OCI-LY7 (cell line): Measurements from ENCODE around the gene PPP1R14C. TPM values are rescaled to one million over a fixed set of nuclear protein-coding genes. Genes with fewer than 3 reads are reported as not detected.

ENCODE experiments used
- BruUV-seq: library from RNA; stranded (reverse); fragments of 400-500 nt; replicated peaks from 2 replicates; lab custom pipeline; 2021; lab: Mats Ljungman, UMichigan
- CTCF ChIA-PET: fragments of 300-600 bp; sonication (Branson Sonifier 250); formaldehyde crosslinking; loops from one replicate; lab custom pipeline; 2022; ENCODE audit warnings: antibody characterized with exemption; ENCODE audit not compliant: unreplicated experiment; lab: Charles Lee
- POLR2A ChIA-PET: fragments of 300-600 bp; sonication (Branson Sonifier 250); formaldehyde crosslinking; loops from one replicate; lab custom pipeline; 2022; ENCODE audit warnings: antibody characterized with exemption; lab: Charles Lee
- DNase-seq: peaks from one replicate; pipeline ENCODE4 v3.0.0-alpha.2; 2015; ENCODE audit warnings: low spot score
- H2AFZ ChIP-seq: fragments of 200-600 bp; sonication (generic), shearing (Covaris generic); 2 replicates; pipeline ENCODE4 v1.6.1; 2014; ENCODE audit warnings: mild to moderate bottlenecking, antibody characterized with exemption, low read length, moderate library complexity
- H3K27ac ChIP-seq: fragments of 200-600 bp; sonication (generic); 2 replicates; pipeline ENCODE4 v1.5.1; 2014; ENCODE audit warnings: mixed run types, low read depth, mild to moderate bottlenecking, moderate library complexity, low read length, inconsistent platforms; ENCODE audit not compliant: poor library complexity, severe bottlenecking
- H3K36me3 ChIP-seq: fragments of 200-600 bp; sonication (generic); 2 replicates; pipeline ENCODE4 v1.6.1; 2014; ENCODE audit warnings: mild to moderate bottlenecking, antibody characterized with exemption, low read length, moderate library complexity, mixed read lengths; ENCODE audit not compliant: insufficient read depth
- H3K4me1 ChIP-seq: fragments of 200-600 bp; sonication (generic); 2 replicates; pipeline ENCODE4 v1.5.1; 2014; ENCODE audit warnings: mild to moderate bottlenecking, low read length; ENCODE audit not compliant: insufficient read depth, poor library complexity, severe bottlenecking
- H3K4me2 ChIP-seq: fragments of 200-600 bp; sonication (generic); 2 replicates; pipeline ENCODE4 v1.6.1; 2014; ENCODE audit warnings: mild to moderate bottlenecking, low read length
- H3K4me3 ChIP-seq: fragments of 200-600 bp; sonication (generic); 2 replicates; pipeline ENCODE4 v1.5.1; 2014; ENCODE audit warnings: mild to moderate bottlenecking, low read depth, low read length; ENCODE audit not compliant: poor library complexity, severe bottlenecking
- H3K79me2 ChIP-seq: fragments of 200-600 bp; sonication (generic); 2 replicates; pipeline ENCODE4 v1.6.1; 2016; ENCODE audit warnings: low read depth, mild to moderate bottlenecking, low read length, moderate library complexity, mixed read lengths; ENCODE audit not compliant: insufficient read depth
- H3K9me2 ChIP-seq: fragments of 200-600 bp; sonication (generic); 2 replicates; pipeline ENCODE4 v1.6.1; 2016; ENCODE audit warnings: mild to moderate bottlenecking, low read length, mixed read lengths; ENCODE audit not compliant: insufficient read depth
- H3K9me3 ChIP-seq: fragments of 200-600 bp; sonication (generic); 2 replicates; pipeline ENCODE4 v1.6.1; 2014; ENCODE audit warnings: mild to moderate bottlenecking, mixed run types, low read length, mixed read lengths
- H4K20me1 ChIP-seq: fragments of 200-600 bp; sonication (generic); 2 replicates; pipeline ENCODE4 v1.6.1; 2014; ENCODE audit warnings: mild to moderate bottlenecking, antibody characterized with exemption, low read length, moderate library complexity, mixed read lengths; ENCODE audit not compliant: insufficient read depth
- EZH2phosphoT487 ChIP-seq: fragments of 200-600 bp; sonication (generic); IDR thresholded peaks from 2 replicates; pipeline ENCODE4 v1.6.1; 2018; ENCODE audit warnings: low read depth, borderline replicate concordance, mild to moderate bottlenecking, mixed run types, antibody characterized with exemption, low read length, moderate library complexity, mixed read lengths
- intact Hi-C: fragments of 100-400 bp; cut with micrococcal nuclease; formaldehyde crosslinking; loops from one replicate; pipeline ENCODE4 v1.10.0; 2022; ENCODE audit not compliant: unreplicated experiment
- total RNA-seq, 2 experiments: library from RNA; depleted of rRNA in 1 of 2; stranded (reverse); fragments of >200 nt in 1 of 2; shearing (Covaris generic) in 1 of 2; gene quantifications; 2 replicates each; pipeline ENCODE4 v1.2.3, GENCODE V29; 2014 to 2022
- TF ChIP-seq, protein P1 (sequence below): fragments of 200-600 bp; sonication (generic); conservative IDR thresholded peaks from 2 replicates; pipeline ENCODE4 v1.5.1; 2014; ENCODE audit warnings: mild to moderate bottlenecking, antibody characterized with exemption, low read length, moderate library complexity, mixed read lengths

Gene PPP1R14C
- total RNA-seq, 2 experiments from 2014 or later, result 1.8 TPM; not detected in 1

DNA sequence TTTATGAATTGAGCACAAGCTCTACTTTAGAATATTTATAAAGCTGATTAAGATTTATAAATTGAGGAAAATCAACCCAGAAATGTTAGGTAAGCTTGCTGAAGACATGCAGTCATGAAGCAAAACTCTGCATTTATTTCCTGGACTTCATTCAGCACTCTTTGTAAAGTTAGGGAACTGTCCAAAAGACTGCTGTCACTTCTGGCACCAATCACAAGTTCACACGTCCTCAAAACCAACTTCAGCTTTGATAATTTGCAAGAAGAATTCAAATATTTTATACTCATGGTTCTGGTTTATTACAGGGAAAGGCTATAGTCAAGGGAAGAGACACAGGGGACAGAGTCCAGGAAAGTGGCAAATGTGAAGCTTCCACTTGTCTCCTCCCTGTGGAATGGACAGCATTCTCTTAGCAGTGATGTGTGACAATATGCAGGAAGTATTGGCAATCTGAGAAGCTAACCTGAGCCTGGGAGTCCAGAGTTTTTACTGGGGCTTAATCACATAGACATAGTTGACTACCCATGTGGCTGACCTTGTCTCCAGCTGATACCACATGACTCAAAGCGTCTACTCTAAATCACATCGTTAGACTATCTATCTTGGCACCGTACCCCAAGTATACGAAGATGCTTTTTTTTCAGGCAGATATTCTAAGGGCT lies 85.4 kb downstream of the PPP1R14C start:
- no peaks in the 10 kb centered on the region for H3K9me2 ChIP-seq
- H4K20me1 ChIP-seq, result no peaks in the 10 kb centered on the region
- no TSS peak for BruUV-seq
- H3K36me3 ChIP-seq, result no peaks in the 10 kb centered on the region
- ChIA-PET CTCF (no interaction called here), POLR2A (interaction anchor here (0.7 to 2.2 kb wide), 4 partner anchors 9 to 159 kb away, joined by 3 to 4 read pairs (median 4); no protein-coding TSS in a partner anchor)
- H3K4me2 ChIP-seq, result no peak overlapping the region
- no peak overlapping the region for H3K4me3 ChIP-seq
- H2AFZ ChIP-seq, result no peak overlapping the region
- H3K79me2 ChIP-seq, result no peaks in the 10 kb centered on the region
- intact Hi-C loops, result no loop called here
- H3K27ac ChIP-seq, result no peak overlapping the region
- H3K4me1 ChIP-seq, result no peaks in the 10 kb centered on the region
- H3K9me3 ChIP-seq, result no peaks in the 10 kb centered on the region
- TF ChIP-seq, protein P1, sequence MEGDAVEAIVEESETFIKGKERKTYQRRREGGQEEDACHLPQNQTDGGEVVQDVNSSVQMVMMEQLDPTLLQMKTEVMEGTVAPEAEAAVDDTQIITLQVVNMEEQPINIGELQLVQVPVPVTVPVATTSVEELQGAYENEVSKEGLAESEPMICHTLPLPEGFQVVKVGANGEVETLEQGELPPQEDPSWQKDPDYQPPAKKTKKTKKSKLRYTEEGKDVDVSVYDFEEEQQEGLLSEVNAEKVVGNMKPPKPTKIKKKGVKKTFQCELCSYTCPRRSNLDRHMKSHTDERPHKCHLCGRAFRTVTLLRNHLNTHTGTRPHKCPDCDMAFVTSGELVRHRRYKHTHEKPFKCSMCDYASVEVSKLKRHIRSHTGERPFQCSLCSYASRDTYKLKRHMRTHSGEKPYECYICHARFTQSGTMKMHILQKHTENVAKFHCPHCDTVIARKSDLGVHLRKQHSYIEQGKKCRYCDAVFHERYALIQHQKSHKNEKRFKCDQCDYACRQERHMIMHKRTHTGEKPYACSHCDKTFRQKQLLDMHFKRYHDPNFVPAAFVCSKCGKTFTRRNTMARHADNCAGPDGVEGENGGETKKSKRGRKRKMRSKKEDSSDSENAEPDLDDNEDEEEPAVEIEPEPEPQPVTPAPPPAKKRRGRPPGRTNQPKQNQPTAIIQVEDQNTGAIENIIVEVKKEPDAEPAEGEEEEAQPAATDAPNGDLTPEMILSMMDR, result no peak
- TF ChIP-seq EZH2phosphoT487, result no peak
- no peak for DNase-seq

DNA sequence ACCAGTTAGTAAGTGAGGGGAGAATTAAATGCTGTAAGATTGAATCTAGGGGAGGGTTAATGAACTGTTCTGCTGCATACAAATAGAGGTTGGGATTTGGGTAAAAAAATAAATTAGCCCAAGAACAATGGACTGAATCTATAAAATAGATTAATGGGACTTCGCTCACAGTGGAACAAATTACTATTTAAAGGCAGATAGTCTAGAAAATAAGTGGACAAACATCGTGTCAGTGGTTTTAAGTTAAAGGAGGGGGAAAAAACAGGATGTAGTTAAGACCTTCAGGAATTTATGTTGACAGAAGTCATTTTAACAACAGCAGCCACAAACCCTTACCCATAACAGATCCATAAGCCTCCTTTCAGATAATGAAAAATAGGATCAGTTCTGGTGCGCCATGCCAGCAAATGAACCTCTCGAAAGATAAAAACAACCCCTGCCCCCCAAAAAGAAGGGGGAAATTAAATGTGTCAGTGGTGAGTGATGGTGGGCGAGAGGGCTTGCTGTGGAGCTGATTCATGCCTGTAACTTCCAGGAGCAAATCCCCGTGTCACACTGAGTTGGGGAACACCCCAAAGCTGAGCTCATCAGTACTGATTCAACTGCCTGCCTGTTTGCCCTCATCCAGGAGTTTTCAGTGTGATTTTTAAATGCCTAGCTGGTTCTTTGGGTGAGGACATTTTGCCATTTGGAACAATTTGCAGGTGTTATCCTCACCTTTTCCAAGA lies 86.8 kb downstream of the PPP1R14C start:
- Histone ChIP-seq H3K79me2 (no peaks in the 10 kb centered on the region), H2AFZ (no peak overlapping the region), H3K4me2 (no peak overlapping the region), H3K9me2 (no peaks in the 10 kb centered on the region), H3K27ac (no peak overlapping the region), H3K4me3 (no peak overlapping the region), H3K36me3 (no peaks in the 10 kb centered on the region), H4K20me1 (no peaks in the 10 kb centered on the region), H3K4me1 (no peaks in the 10 kb centered on the region), H3K9me3 (no peaks in the 10 kb centered on the region)
- no peak for TF ChIP-seq EZH2phosphoT487
- TF ChIP-seq, protein P1, result no peak
- no TSS peak for BruUV-seq
- intact Hi-C loops, result no loop called here
- DNase-seq, result no peak
- CTCF ChIA-PET, result no interaction called here
- POLR2A ChIA-PET, result interaction anchor here (1.0 kb wide), 1 partner anchor 53 kb away, joined by 3 read pairs; no protein-coding TSS in a partner anchor

DNA sequence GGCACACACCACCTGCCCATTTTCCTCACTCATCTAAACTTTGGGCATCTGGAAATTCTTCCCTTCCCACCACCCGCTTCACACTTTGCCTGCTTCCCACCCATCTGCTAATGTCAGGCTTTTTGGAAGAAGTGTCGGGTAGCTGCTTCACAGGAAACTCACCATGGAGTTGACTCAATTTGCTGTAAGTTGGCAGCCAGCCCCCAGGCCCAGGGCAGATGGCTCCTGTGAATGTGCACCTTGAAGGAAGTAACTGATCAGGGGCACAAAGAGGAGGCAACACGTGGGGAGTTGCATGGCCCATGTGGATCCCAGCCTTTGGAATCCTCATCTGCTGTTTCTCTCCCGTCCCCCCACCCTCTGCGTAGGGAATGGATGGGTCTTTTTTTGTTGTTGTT lies 87.3 kb downstream of the PPP1R14C start:
- CTCF ChIA-PET, result no interaction called here
- intact Hi-C loops, result no loop called here
- TF ChIP-seq, protein P1, result no peak
- no peak for TF ChIP-seq EZH2phosphoT487

More for the DNA sequence above, 87.3 kb downstream of the PPP1R14C start:
- H3K9me3 ChIP-seq, result no peaks in the 10 kb centered on the region
- no peaks in the 10 kb centered on the region for H3K79me2 ChIP-seq
- H3K36me3 ChIP-seq, result no peaks in the 10 kb centered on the region
- no peaks in the 10 kb centered on the region for H3K9me2 ChIP-seq
- H3K4me1 ChIP-seq, result no peaks in the 10 kb centered on the region
- H3K4me3 ChIP-seq, result no peak overlapping the region
- H3K4me2 ChIP-seq, result no peak overlapping the region
- no TSS peak for BruUV-seq
- no peak for DNase-seq
- H2AFZ ChIP-seq, result no peak overlapping the region
- POLR2A ChIA-PET, result no interaction called here
- H4K20me1 ChIP-seq, result no peaks in the 10 kb centered on the region
- H3K27ac ChIP-seq, result no peak overlapping the region
